ENCODE results near the gene SKOR1.

Gene SKOR1, protein sequence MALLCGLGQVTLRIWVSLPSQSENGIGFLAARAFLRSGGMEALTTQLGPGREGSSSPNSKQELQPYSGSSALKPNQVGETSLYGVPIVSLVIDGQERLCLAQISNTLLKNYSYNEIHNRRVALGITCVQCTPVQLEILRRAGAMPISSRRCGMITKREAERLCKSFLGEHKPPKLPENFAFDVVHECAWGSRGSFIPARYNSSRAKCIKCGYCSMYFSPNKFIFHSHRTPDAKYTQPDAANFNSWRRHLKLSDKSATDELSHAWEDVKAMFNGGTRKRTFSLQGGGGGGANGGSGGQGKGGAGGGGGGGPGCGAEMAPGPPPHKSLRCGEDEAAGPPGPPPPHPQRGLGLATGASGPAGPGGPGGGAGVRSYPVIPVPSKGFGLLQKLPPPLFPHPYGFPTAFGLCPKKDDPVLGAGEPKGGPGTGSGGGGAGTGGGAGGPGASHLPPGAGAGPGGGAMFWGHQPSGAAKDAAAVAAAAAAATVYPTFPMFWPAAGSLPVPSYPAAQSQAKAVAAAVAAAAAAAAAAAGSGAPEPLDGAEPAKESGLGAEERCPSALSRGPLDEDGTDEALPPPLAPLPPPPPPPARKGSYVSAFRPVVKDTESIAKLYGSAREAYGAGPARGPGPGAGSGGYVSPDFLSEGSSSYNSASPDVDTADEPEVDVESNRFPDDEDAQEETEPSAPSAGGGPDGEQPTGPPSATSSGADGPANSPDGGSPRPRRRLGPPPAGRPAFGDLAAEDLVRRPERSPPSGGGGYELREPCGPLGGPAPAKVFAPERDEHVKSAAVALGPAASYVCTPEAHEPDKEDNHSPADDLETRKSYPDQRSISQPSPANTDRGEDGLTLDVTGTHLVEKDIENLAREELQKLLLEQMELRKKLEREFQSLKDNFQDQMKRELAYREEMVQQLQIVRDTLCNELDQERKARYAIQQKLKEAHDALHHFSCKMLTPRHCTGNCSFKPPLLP

DNA sequence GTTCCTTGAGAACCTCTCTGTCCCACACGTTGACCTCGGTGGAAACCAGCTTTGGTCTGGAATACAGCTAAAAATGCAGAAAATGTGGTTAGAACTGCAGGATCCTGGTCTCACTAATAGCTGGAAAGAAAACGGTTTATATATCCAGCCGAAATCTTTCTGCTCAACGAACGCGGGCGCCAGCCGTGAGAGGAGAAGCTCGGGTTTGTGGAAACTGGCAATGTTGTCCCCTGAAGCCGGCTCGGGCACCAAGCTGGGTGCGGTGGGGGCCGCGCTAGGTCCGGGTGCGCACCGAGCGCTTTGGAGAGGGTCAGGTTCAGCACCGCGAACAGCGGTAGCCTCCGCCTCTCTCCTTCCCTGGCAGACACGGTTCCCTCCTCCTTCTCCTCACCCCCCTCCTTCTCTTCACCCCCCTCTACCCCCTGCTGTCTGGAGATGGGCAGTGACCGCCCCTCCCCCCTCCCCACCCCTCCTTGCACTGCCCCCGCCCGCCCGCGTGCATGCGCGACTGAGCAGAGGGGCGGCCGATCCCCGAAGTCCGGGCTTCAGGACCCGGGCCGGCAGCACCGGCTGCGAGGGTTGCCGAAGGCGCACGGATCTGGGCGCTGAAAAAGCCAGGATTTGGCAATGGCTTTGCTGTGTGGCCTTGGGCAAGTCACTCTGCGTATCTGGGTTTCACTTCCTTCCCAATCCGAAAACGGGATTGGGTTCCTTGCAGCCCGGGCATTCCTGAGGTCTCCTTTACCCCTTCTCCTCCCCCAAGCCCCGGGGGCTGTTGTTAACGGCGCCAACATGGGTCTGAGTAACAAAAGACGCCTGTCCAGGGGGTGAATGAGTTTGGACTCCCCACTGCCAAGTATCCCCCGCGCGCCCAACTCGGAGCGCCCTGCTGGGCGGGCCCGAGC lies at the start of gene SKOR1:
Gene SKOR1 (plus strand): TSS at position 534 of the 905 bp plus-strand sequence. CDS start 94 bp downstream, at position 628.
- DNase-seq, result no peak

DNA sequence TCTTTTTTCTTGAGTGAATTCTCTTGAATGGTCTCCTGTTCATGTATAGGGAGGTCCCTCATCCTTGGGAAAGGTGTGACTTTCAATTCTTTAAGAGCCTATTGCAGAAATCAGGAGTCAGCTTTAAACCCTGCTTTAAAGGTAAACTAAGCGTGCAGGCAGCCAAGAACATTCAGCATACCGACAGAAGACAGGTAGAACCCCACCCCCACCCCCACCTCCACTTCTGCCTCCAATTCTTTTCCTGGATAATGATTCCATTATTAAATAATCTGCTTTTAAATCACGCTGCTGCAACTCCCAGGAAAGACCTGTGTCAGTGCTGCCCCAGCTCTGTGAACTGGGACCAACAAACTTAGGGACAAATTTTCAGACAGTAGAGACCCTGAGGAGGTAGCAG lies 49.3 kb upstream of the SKOR1 start:
- no peak for DNase-seq

DNA sequence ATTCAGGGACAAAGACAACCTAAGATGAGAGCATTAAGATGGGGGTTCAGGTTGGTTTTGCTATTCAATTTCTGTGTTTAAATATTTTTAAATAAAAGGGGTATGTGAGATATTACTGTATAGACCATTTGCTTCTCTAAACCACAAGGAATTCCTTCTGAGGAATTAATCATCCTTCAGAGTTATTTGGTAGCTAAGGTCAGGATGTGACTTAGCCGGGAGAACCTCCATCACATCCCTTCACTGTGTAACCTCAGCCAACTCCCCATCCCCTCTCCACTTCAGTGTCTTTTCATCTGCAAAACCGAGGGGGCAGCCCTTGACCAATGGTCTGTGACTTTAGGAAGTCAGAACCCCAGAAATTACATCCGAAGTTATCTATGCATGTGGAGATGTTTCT lies 48.7 kb upstream of the SKOR1 start:
- DNase-seq, result no peak

DNA sequence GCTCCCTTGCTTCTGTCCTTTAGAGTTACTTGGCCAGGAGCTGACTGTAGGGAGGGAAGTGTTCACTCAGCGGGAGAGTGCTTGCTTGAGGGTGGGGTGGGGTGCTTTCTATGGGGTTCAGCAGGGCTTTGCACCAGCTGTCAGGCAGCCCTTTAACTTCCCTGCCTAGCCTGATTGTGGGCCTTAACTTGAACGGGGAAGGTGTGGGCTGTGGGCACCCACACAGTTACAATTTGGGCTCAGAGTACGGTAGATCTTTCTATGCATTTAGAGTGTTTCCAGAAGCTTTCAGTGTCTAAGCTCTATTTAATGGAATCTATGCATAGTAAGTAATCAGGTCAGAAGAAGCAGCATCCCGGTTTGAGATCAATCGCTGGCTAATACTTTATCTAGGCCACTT lies 48.2 kb upstream of the SKOR1 start:
- no peak for DNase-seq

DNA sequence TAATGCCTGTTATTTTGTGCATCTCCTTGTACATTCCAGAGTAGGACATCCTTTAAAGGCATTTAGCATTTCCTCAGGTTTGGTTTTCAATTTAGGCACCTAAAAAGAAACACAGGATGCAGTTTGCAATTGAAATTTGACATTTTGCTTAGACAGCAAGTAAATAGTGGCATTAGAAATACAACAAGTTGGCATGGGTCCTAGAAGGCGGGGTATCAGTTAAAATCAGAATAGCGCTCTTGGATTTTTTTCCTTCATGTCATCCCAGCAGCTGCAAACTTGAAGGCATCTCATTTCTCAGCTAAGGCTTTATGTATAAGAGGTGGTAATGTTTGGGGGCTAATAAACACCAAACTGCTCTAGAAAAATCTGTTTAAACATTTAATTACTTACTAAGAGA lies 47.5 kb upstream of the SKOR1 start:
- DNase-seq, result no peak

DNA sequence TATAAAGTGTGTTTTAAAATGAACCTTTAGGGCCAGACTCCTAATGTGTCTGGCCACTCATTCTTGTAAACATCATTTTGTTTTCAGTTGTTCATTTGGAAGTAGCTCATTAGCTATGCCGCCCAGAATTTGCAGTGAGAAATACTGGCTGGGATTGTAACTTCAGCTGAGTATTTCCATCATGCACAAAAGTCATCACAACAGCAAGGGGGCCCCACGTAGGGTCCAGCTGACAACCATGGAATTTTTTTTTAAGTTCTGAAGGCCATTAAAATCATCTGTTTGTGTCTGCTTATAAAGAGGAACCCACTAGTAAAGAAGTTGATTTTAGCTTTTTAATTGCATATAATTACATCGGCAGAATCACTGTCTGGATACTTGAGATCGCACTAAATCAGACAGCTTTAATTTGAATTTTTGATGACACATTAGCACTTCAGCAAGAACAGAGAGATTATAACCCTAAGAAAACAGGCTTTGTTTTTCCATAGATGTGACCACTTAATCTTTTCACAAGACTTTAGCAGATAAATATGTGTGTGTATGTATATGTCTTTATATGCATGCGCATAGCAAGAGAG lies 46.3 kb upstream of the SKOR1 start:
- DNase-seq, result no peak

DNA sequence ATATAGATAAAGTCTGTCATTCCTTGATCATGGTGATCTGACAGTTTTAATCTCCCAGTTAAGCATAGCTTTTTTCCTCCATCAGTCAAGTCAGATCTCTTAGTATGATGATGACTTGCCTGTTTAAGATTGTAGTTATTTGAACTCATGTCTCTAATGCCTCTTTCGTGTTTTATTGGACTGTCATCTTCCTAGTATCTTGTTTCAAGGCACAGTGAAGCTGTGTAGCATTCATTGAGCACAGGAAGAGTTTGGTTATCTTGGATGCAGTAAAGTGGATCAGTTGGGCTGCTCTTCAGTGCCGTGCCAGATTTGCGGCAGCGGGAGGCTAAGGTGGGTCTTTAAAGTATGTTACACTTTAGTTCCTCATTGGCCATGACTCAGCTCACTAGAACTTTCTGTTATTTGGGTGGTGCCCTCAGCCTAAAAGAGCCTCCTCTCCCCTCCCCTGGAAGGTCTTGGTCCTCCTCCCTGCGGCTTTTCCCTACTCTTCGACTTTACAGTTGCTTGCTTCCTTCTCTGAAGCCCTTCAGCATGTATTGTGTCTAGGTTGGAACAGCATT lies 45.7 kb upstream of the SKOR1 start:
- DNase-seq, result no peak

DNA sequence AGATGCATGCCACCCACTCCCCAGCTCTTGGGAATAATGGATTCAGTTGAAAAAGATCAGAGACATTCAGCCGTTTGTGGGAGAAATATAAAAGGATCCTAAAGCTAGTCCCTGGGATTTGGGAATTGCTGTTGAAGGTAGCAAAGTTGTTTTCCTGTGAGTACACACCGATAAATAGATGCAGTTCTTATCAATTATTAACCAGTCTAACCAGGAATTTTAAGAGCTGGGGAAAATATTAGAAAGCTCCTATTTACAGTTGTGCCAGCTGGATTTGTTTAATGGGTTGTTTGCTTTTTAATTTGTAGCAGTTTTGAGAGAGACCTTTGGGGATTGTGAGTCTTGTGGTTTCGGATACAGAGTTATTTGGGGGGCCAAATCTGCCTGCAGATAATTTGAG lies 44.2 kb upstream of the SKOR1 start:
- DNase-seq, result no peak

DNA sequence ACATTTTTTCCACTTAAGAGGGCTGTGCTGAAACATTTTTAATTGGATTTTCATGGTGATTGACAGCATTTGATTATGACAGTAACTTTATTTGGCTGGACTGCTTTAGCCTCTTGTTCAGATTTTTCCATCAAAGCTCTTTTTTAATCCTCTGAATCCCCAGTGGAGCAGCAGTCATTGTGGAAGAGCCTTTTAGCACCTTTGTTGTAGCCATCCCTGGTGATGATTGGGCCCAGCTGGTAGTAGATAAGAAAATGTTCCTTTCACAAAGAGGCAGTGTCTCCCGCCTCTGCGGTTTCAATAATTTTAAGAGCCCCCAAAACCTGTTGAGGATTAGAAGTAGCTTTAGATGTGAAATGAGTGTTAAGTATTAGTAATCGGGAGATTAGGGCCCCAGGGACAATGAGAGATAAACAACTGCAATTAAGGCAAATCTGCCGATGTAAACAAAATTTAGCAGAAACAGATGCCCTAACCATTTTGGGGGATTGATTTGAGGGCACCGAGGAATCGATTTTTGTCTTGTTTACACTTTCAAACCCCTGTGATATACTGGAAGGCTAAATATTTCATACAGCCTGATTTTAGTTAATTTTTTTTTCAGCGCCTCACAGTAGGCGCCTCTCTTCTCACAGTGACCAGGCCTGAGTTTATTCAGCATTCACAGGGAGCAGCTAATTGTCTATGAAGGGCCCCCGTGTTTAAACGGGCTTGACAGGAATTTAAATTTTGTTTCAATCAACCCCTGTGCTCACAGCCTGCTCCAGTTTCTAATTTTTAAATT lies 43.2 kb upstream of the SKOR1 start:
- no peak for DNase-seq

DNA sequence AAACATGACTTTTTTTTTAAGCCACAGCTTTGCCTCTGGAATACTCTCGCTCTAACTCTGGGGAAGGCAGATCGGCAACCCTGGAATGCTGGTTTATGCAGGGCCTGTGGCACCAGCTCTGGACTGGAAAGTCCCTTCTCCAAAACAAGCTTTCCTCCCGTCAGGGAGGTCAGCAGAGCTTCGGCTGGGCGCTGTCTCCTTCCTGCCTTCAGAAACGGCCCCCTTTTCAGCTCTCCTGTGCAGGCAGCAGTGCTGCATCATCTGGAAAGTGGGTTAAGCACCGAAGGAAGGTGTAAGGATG lies 42.7 kb upstream of the SKOR1 start:
- DNase-seq, result no peak

DNA sequence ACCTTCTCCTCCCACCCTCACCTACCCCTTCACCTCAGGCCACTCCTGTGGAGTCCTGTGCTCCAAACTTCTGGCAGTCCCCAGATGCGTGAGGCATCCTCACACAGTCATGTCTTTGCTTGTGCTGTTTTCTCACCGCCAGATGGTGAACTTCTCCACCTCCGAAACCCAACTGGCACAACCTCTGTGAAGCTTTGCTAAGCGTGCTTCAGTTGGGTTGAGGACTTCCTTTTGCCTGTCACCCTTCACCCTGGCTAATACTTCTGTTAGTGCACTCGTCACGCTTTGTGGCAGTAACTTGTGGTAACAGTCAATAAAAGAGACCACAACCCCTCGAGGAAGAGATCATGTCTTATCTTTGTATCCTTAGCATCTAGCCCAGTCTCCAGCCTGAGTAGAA lies 42.0 kb upstream of the SKOR1 start:
- peak in 2 of 4 experiments; percentile 8 to 26 for DNase-seq

DNA sequence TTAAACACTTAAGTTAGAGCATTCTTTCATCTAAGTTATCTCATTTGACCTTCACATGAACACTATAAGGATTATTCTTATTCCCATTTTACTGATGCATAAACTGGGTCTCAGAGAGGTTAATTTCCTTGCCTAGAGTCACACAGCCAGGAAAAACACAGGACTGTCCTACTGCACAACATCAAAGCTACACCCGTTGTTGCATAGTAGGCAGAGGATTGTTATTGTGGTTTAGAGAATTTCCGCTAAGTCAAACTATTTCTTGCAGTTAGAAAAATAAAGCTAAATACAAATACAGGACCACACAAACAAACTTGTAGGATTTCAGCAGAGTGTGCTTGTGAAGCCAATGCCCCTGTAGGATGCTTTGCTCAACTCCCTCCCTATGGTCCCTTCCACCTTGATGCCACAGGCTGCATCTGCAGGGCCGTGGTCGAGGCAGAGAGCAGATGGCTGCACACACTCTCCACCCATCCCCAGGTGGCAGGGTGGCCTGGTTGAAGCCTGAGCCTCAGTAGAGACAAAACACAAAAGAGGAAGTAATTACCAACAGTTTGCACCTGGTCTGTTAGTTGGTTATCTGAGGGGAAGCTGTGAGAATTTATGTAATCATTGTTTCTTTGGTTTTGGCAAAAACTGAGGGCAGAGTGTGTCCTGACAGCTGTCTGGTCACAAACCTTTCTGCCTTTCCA lies 41.1 kb upstream of the SKOR1 start:
- DNase-seq, result no peak

DNA sequence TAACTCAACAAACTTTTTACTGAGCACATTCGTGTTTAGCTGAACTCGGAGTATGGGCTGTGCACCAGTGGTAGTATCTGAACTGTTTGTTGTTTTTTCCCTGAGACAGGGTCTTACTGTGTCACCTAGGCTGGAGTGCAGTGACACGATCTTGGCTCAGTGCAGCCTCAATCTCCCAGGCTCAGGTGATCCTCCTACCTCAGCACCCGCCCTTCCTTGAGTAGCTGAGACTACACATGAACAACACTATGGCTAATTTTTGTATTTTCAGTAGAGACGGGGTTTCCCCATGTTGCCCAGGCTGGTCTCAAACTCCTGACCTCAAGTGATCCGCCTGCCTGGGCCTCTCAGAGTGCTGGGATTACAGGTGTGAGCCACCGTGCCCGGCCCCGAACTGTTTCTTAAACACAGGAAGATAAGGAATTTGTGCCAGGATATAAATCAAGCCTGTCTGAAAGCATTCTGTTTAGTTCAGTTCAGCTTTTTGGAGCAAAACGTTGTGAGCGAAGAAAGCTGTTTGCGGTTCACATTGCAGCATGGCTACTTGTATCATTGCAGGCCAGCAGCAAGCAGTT lies 40.4 kb upstream of the SKOR1 start:
- no peak for DNase-seq

DNA sequence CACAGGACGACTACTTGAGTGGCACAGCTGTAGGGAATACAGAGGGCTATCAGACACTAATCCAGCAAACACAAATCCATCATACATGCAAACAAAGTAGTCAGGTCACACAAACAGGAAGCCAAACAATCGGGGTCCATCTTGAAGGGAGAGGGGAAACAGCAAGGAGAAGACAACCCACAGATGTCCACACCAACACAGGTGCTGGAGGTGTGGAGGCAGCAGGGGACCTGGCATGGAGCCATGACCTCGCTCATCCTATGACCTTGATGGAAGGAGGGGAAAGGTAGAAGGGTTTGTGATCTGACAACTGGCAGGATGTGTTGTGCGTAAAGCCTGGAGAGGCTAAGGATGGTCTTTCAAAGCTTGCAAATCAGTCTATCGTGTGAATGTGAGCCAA lies 39.9 kb upstream of the SKOR1 start:
- no peak for DNase-seq

DNA sequence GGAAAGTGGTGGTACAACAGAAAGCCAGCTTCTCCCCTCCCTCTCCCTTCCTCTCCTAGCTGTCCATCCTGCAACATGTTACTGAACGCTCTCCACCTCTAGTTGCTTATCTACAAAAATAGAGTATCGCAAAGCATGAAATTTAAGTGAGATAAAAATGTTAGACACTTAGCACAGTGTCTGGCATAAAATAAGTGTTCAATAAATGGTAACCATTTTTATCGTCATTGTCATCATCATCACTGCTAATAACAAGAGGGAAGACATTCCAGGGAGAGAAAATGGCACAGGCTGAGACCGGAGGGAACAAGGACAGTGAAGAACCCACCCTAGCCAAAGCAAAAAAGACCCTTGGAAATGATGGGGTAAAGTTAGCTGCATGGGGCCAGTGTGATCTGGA lies 38.7 kb upstream of the SKOR1 start:
- DNase-seq, result no peak

DNA sequence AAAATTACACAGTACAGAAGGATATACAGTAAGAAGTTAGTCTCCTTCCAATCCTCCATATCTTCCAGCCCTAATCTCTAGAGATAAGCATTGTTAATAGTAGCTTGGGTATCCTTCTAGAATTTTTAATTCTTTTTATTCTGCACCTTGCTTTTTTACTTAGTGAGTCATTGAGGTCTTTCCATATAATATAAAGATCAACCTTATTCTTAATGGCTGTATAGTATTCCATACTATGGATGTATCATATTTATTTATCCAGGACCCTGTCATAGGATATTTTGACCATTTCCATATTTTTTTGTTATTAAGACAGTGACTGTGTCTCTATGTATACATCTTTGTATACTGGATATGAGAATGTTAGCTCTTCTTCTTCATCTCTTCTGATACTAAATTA lies 36.3 kb upstream of the SKOR1 start:
- no peak for DNase-seq

DNA sequence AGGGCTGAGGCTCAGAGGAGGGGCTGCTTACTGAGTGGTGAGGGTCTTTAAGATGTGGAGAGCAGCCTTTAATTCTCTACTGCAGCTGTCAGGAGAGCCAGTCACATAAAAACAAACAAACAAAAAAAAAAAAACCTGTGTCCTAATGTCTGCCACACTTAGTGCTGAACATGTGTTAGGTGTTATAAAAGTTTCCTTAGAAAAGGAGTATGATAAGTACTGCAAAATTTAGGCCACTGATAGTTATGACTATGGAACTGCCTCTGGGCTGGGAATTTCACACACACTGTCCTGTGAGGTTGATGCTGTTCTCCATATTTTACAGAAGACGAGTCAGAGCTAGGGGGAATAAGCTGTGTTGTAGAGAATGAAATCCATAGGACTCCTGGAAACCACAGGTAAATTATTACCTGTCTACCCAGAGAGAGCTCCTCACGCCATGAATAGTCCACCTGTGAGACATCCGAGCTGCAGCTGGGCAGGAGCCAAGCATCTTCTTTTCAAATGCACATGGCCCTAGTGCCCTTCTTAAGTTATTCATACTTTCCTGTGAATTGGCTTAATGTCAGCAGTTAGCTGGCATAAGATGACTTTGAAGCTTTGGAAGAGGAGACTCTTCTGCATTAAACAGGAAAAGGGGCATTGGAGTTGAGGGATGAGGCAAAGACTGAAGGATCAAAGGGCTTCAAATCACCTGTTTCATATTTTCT lies 34.5 kb upstream of the SKOR1 start:
- DNase-seq, result no peak

DNA sequence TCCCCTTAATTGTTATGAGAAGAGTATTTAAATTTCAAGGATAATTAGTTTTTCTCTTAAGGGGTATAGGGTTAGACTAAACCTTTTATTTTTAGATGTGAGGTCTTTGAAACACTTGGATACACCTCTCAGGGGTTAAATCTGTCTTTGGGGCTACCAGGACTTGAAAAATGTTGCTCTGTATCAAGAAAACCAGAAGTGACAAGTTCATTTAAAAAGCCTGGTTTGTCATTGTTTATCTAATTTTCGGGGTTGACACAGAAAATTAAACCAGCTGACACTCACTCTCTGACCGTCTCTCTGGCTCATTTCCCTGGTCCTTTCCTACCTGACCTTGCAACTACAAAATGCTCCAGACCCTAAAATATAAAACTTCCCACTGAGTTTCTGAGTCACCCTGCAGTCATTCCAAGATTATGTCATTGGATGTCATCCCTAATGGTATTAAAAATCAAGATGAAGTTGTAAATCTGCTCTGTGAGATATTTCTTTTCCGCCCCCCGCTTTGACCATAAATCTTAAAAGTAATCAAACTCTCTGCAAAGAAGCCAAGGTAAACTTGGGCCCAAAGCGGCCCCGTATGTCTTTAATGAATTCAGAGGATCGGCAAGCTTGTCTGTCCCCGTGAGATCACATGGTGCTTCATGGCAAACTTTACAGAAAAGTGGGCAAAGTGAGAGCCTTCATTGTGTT lies 32.9 kb upstream of the SKOR1 start:
- no peak for DNase-seq

All from activated naive CD4-positive, alpha-beta T cell (primary cell).